Astrocyte of the spinal cord (primary cell): ENCODE measurements around the gene KIAA0586.

ENCODE experiments used
- DNase-seq: peaks from one replicate; pipeline ENCODE4 v3.0.0; 2011; ENCODE audit warnings: low read depth, low spot score
- H3K4me3 ChIP-seq: 2 replicates; pipeline ENCODE4 v1.5.1; 2011; ENCODE audit warnings: low read depth, mild to moderate bottlenecking, low read length, moderate library complexity
- in situ Hi-C: cut with HindIII; loops from 2 replicates; pipeline ENCODE4 v1.10.0; 2017; ENCODE audit warnings: low sequenced_read_pairs
- TF ChIP-seq, protein P1 (sequence below): IDR thresholded peaks from 2 replicates; pipeline ENCODE4 v1.5.1; 2012; ENCODE audit warnings: low read depth, mild to moderate bottlenecking, low read length, inconsistent platforms

Gene KIAA0586

DNA sequence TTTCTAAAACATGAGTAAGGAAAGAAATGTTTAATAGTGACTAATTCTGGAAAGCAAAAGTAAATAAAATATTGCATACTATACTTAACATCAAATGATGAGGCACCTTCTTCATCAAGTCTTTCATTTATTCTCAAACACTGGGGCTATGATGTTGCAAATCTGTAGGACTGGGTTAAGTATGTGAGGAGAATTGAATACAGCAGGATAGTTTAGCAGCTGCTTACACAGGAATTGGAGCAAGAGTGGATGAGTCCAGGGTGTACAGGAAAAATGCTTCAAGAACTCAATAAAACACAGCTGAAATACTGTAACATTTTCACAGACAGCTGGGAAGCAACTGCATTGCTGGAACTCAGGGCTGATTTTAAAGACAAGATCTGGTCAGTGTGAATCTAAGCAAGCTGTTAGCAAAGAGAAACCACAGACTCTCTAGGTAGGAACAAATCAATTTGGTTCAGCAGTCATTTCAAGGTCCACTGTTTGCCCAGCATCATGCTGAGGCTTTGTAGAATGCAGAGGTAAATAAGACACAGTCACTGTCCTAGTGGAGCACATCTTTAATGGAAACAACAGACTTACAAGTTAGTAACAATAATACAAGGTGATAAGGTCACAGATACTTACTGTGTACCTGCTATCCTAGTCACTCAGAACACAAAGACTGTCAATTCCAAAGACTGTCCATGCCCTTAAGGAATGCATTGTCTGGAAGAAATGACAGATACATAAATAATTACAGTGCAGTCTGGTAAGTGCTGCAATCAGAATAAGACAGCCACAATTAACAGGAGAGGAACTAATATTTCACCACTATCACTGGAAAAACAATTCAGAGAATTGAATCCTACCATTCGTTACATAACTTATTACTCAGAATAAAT, 113.5 kb downstream of the KIAA0586 start:
- in situ Hi-C loops, result no loop called here
- H3K4me3 ChIP-seq, result no peak overlapping the region
- no peak for DNase-seq
- TF ChIP-seq, protein P1, sequence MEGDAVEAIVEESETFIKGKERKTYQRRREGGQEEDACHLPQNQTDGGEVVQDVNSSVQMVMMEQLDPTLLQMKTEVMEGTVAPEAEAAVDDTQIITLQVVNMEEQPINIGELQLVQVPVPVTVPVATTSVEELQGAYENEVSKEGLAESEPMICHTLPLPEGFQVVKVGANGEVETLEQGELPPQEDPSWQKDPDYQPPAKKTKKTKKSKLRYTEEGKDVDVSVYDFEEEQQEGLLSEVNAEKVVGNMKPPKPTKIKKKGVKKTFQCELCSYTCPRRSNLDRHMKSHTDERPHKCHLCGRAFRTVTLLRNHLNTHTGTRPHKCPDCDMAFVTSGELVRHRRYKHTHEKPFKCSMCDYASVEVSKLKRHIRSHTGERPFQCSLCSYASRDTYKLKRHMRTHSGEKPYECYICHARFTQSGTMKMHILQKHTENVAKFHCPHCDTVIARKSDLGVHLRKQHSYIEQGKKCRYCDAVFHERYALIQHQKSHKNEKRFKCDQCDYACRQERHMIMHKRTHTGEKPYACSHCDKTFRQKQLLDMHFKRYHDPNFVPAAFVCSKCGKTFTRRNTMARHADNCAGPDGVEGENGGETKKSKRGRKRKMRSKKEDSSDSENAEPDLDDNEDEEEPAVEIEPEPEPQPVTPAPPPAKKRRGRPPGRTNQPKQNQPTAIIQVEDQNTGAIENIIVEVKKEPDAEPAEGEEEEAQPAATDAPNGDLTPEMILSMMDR, result no peak

DNA sequence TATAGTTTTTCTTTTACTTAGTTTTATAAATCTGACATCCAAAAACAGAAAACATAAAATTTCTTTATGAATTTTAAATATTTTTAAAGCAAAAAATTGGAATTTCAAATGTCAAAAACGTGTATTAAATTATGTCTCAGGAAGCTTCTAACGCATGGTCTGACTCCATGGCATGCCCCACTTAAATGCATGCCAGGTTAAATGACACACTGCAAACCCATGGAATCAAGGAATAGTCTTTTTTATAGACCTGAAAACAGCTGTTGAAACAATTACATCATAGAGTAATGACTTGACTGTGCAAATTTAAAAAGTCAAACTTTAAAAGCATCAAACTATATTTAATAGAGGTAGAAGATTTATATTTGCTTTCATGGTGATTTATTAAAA, 114.1 kb downstream of the KIAA0586 start:
- TF ChIP-seq, protein P1, result no peak
- DNase-seq, result no peak
- no peak overlapping the region for H3K4me3 ChIP-seq
- in situ Hi-C loops, result no loop called here

DNA sequence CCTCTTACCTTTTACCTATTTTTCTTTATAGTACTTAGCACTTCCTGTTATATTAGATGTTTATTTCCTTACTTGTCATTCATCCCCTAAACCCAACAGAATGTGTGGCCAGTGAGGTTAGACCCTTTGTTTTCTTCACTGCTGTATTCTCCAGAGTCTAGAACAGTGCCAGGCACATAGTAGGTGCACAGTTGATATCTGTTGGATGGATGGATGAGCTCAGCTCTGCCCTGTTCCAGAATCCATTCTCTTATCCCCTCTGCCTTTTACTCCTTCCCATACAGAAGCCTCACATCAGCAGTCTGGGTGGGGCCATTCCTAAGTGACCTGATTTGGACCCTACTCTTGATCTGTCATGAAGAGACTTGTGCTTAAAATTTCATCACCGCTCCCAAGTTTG, 115.7 kb downstream of the KIAA0586 start:
- in situ Hi-C loops, result no loop called here
- TF ChIP-seq, protein P1, result no peak
- H3K4me3 ChIP-seq, result no peak overlapping the region
- no peak for DNase-seq

DNA sequence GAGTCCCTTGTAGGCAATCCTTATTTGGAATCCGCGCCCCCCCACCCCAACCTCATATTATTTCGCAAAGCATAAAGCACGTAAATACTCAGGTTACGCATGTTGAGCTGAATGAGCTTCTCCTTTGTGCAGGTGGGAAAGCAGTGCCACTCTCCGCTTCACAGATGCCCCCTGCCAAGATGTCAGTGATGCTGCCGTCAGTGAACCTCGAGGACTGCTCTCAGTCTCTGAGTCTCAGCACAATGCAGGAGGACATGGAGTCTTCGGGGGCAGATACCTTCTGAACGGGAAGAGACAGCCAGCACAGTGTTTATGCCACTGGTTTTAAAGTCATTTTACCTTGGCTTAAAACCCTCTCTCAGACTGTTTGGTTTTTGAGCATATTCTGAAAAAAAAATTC, 120.1 kb downstream of the KIAA0586 start:
- in situ Hi-C loops, result no loop called here

DNA sequence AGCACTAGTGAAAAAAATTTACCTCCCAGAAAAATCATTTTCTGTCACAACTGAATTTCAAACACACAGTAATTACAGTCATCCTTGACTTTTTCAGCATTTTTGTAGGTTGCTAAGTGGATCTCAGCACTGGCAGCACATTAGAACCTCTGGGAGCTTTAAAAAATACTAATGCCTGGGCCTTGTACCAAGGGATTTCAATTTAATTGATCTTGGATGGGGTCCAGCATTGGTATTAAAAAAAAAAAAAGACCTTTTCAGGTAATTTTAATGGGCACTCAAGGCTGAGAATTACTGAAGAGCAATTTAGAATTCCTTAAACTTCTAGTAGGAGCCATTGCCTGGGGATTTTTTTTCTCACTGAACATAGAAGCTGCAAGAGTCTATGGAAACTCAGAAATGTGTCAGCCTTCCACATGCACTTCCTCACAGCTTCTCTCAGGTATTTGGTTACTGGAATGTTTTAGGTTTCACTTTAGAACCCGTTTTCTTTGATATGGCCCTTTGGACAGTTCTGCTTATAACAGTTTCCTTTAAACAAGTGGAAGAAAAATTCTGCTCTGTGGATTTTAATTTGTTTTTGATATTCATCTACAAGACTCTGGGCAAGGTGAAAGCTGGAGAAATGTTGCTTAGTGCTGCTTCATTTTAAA, 121.7 kb downstream of the KIAA0586 start:
- in situ Hi-C loops, result no loop called here
- DNase-seq, result no peak
- no peak overlapping the region for H3K4me3 ChIP-seq
- TF ChIP-seq, protein P1, result no peak

More for the DNA sequence above, 120.1 kb downstream of the KIAA0586 start:
- H3K4me3 ChIP-seq, result no peak overlapping the region
- TF ChIP-seq, protein P1, result no peak
- no peak for DNase-seq

DNA sequence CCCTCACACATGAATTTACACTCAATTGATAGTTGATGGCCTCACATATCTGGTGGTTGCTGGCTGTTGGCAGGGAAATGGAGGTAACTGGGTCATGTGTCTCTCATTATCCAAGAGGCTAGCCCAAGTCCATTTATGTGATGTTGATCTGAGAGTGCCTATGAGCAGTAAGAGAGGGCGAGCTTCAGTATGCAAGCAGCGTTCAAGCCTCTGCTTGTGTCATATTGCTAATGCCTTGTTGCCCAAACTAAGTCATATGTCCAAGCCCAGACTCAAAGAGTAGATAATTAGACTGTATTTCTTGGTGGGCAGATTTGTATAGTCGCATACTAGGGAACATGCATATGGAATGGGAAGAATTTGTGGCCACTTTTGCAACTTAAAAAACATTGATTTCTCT, 126.4 kb downstream of the KIAA0586 start:
- TF ChIP-seq, protein P1, result no peak
- in situ Hi-C loops, result no loop called here
- no peak overlapping the region for H3K4me3 ChIP-seq
- DNase-seq, result no peak
